Gastroesophageal sphincter (tissue), 3 donors: ENCODE data around the gene MYOM3.

ENCODE experiments used
- EP300 ChIP-seq: sonication (generic); formaldehyde crosslinking; IDR thresholded peaks from one replicate; pipeline ENCODE4 v1.6.1; 2017; ENCODE audit warnings: antibody characterized with exemption, mild to moderate bottlenecking
- POLR2A ChIP-seq, 2 donors: fragments of 450-650 bp; IDR thresholded peaks; one replicate each; pipeline ENCODE4 v1.6.1; 2017; ENCODE audit warnings: antibody characterized with exemption in 2 of 2, mild to moderate bottlenecking in 2 of 2, moderate library complexity in 1 of 2
- POLR2AphosphoS5 ChIP-seq: sonication (generic); formaldehyde crosslinking; IDR thresholded peaks from one replicate; pipeline ENCODE4 v1.6.1; 2017; ENCODE audit warnings: antibody characterized with exemption
- TF ChIP-seq, protein P1 (sequence below), 4 experiments: fragments of 200-600 bp in 2 of 4; fragments of 450-650 bp in 2 of 4; sonication (generic) in 1 of 4; IDR thresholded peaks; one replicate each; pipeline ENCODE4 v1.5.1; 2017 to 2019; ENCODE audit warnings: antibody characterized with exemption in 4 of 4, mild to moderate bottlenecking in 2 of 4, moderate library complexity in 2 of 4

DNA sequence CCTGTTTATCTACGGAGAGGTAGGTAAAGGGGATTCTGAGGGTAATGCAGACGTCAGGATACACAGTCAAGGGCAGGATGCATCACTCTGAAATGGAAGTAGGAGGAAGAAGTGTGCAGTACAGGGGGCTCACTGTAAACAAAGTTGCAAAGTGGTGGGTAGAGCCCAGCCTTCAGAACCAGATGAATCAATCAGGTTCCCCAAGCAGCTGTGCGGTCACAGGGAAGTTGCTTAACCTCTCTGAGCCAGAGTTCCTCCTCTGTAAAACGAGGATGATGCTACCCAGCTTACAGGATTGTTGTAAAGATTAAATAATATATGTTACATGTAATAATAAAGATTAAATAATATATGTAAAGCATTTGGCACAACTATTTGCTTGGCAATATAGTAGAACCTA is 13.5 kb upstream of the MYOM3 start:
- TF ChIP-seq, protein P1, sequence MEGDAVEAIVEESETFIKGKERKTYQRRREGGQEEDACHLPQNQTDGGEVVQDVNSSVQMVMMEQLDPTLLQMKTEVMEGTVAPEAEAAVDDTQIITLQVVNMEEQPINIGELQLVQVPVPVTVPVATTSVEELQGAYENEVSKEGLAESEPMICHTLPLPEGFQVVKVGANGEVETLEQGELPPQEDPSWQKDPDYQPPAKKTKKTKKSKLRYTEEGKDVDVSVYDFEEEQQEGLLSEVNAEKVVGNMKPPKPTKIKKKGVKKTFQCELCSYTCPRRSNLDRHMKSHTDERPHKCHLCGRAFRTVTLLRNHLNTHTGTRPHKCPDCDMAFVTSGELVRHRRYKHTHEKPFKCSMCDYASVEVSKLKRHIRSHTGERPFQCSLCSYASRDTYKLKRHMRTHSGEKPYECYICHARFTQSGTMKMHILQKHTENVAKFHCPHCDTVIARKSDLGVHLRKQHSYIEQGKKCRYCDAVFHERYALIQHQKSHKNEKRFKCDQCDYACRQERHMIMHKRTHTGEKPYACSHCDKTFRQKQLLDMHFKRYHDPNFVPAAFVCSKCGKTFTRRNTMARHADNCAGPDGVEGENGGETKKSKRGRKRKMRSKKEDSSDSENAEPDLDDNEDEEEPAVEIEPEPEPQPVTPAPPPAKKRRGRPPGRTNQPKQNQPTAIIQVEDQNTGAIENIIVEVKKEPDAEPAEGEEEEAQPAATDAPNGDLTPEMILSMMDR (IDR thresholded peaks at IDR 0.05): no peak
- TF ChIP-seq EP300 (no peak), POLR2A (IDR thresholded peaks at IDR 0.05) (no peak), POLR2AphosphoS5 (no peak)
